Breast epithelium (tissue), 4 donors: Measurements from ENCODE around the gene SERINC5. TPM values are rescaled to one million over a fixed set of nuclear protein-coding genes. Genes with fewer than 3 reads are reported as not detected.

Experiments
- DNase-seq, 2 donors: peaks; one replicate each; pipeline ENCODE4 v3.0.0-alpha.2; 2019; ENCODE audit warnings: low spot score in 2 of 2
- H3K27ac ChIP-seq, 2 donors: fragments of 200-600 bp; sonication (generic) in 1 of 2; one replicate each; pipeline ENCODE4 v1.5.1; 2016 to 2019; ENCODE audit warnings: mild to moderate bottlenecking in 1 of 2
- H3K27me3 ChIP-seq, 2 donors: fragments of 200-600 bp; sonication (generic) in 1 of 2; one replicate each; pipeline versions ENCODE4 v1.5.1 to v1.6.0; 2017 to 2019; ENCODE audit warnings: control low read depth in 1 of 2, mild to moderate bottlenecking in 1 of 2
- H3K36me3 ChIP-seq: fragments of 200-600 bp; one replicate; pipeline ENCODE4 v1.5.1; 2019
- H3K4me1 ChIP-seq, 2 donors: fragments of 200-600 bp; sonication (generic); one replicate each; pipeline ENCODE4 v1.5.1; 2016 to 2019; ENCODE audit warnings: control low read depth in 1 of 2
- H3K4me3 ChIP-seq, 3 donors: fragments of 200-600 bp; sonication (generic); 1 replicate in 2 of 3; 2 replicates in 1 of 3; pipeline ENCODE4 v1.5.1; 2016 to 2019; ENCODE audit warnings: mild to moderate bottlenecking in 3 of 3, moderate library complexity in 2 of 3
- H3K9me3 ChIP-seq, 2 donors: fragments of 200-600 bp; sonication (generic) in 1 of 2; one replicate each; pipeline ENCODE4 v1.5.1; 2016 to 2019; ENCODE audit warnings: control low read depth in 1 of 2
- CTCF ChIP-seq, 3 donors: fragments of 450-650 bp; IDR thresholded peaks; one replicate each; pipeline ENCODE4 v1.5.1; 2016 to 2017; ENCODE audit warnings: antibody characterized with exemption in 3 of 3, mild to moderate bottlenecking in 3 of 3, moderate library complexity in 3 of 3
- POLR2A ChIP-seq: fragments of 450-650 bp; IDR thresholded peaks from one replicate; pipeline ENCODE4 v1.6.1; 2016; ENCODE audit warnings: antibody characterized with exemption, mild to moderate bottlenecking, moderate library complexity
- POLR2AphosphoS5 ChIP-seq, 3 donors: sonication (generic); formaldehyde crosslinking; IDR thresholded peaks; one replicate each; pipeline ENCODE4 v1.6.1; 2017; ENCODE audit warnings: antibody characterized with exemption in 3 of 3
- intact Hi-C: fragments of 100-400 bp; cut with DNase I; formaldehyde crosslinking; loops from one replicate; pipeline ENCODE4 v1.15.1; 2023; ENCODE audit warnings: low total_unique reads
- total RNA-seq, 3 donors: library from RNA; depleted of rRNA; stranded (reverse); fragments of >200 nt; gene quantifications; one replicate each; pipeline ENCODE4 v1.1.0, GENCODE V29; 2016

Gene SERINC5
- total RNA-seq, 3 donors from 2014 or later = 12.6 to 32.9 (median 28.5) TPM

- no peak for DNase-seq
- Histone ChIP-seq H3K36me3 (no peaks in the 10 kb centered on the region), H3K9me3 (no peaks in the 10 kb centered on the region), H3K4me1 (no peaks in the 10 kb centered on the region), H3K27ac (no peak overlapping the region), H3K4me3 (no peak overlapping the region), H3K27me3 (no peaks in the 10 kb centered on the region)
- intact Hi-C loops = no loop called here
- TF ChIP-seq CTCF (IDR thresholded peaks at IDR 0.05) (no peak), POLR2A (no peak), POLR2AphosphoS5 (IDR thresholded peaks at IDR 0.05) (no peak)
Measured at GRCh38 chr5:80128141-80128540, 127.7 kb downstream of the SERINC5 start.

- no peak for TF ChIP-seq CTCF (IDR thresholded peaks at IDR 0.05)
- TF ChIP-seq POLR2A = no peak
- no peak for TF ChIP-seq POLR2AphosphoS5 (IDR thresholded peaks at IDR 0.05)
- no peak for DNase-seq
- H3K4me1 ChIP-seq = no peaks in the 10 kb centered on the region
- no peaks in the 10 kb centered on the region for H3K36me3 ChIP-seq
- no peaks in the 10 kb centered on the region for H3K9me3 ChIP-seq
- intact Hi-C loops = no loop called here
- no peaks in the 10 kb centered on the region for H3K27me3 ChIP-seq
- no peak overlapping the region for H3K27ac ChIP-seq
- no peak overlapping the region for H3K4me3 ChIP-seq
Measured at GRCh38 chr5:80127116-80127552, 128.7 kb downstream of the SERINC5 start.

GRCh38 chr5:80125962-80126480 is 129.8 kb downstream of the SERINC5 start:
- intact Hi-C loops = no loop called here
- no peaks in the 10 kb centered on the region for H3K36me3 ChIP-seq
- H3K27ac ChIP-seq = no peak overlapping the region
- H3K4me1 ChIP-seq = no peaks in the 10 kb centered on the region
- no peak overlapping the region for H3K4me3 ChIP-seq
- no peaks in the 10 kb centered on the region for H3K9me3 ChIP-seq
- no peak for TF ChIP-seq CTCF (IDR thresholded peaks at IDR 0.05)
- TF ChIP-seq POLR2AphosphoS5 (IDR thresholded peaks at IDR 0.05) = no peak
- no peak for TF ChIP-seq POLR2A
- no peaks in the 10 kb centered on the region for H3K27me3 ChIP-seq
- DNase-seq = no peak

- no peak overlapping the region for H3K27ac ChIP-seq
- H3K4me1 ChIP-seq = no peaks in the 10 kb centered on the region
- no peaks in the 10 kb centered on the region for H3K9me3 ChIP-seq
- H3K36me3 ChIP-seq = no peaks in the 10 kb centered on the region
- no peak for DNase-seq
- H3K27me3 ChIP-seq = no peaks in the 10 kb centered on the region
- intact Hi-C loops = no loop called here
- H3K4me3 ChIP-seq = no peak overlapping the region
- no peak for TF ChIP-seq POLR2A
- no peak for TF ChIP-seq POLR2AphosphoS5 (IDR thresholded peaks at IDR 0.05)
- no peak for TF ChIP-seq CTCF (IDR thresholded peaks at IDR 0.05)
Measured at GRCh38 chr5:80125022-80125961, 130.6 kb downstream of the SERINC5 start.
